ENCODE data around the gene EIF2B5. TPM values are rescaled to one million over a fixed set of nuclear protein-coding genes. Genes with fewer than 3 reads are reported as not detected.
A peak's percentile ranks its signal among the peaks of the same experiment; 100 is the strongest.

The EIF2B5 gene
- total RNA-seq, 2 experiments from 2014 or later = 49.6 to 51.5 TPM

DNA sequence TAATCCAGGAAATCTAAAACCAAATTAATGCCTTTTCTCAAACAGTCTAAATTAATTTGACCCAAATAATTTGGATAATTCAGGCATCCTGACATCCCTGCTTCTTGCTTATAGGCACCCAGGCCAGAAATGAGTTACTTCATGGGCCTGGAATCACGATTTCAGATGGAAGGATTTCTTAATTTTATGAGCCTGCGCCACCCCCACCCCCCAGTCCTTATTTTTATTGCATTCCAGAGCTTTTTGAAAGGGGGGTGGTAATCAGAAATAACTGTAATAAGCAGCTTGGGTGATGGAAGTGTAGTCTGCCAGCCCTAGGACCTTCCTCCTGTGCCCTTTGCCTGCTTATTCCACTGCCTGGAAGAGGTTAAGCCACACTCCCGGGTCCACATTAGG is 40.8 kb downstream of the EIF2B5 start:
- ChIA-PET CTCF (no interaction called here), POLR2A (no interaction called here)
- Mint-ChIP-seq H3K36me3 (peaks cover 23% of the 10 kb centered on the region), H3K27ac (peak overlapping the region; percentile 67), H3K9me3 (no peaks in the 10 kb centered on the region), H3K4me3 (peak overlapping the region; percentile 98), H3K27me3 (no peaks in the 10 kb centered on the region), H3K4me1 (ENCODE audit: low read depth) (peaks cover 25% of the 10 kb centered on the region)
- DNase-seq = no peak
- intact Hi-C loops (cut with micrococcal nuclease) = loop anchor here (2.0 kb wide), 1 partner anchor 21 kb away; the partner anchor contains the start of gene DVL3

DNA sequence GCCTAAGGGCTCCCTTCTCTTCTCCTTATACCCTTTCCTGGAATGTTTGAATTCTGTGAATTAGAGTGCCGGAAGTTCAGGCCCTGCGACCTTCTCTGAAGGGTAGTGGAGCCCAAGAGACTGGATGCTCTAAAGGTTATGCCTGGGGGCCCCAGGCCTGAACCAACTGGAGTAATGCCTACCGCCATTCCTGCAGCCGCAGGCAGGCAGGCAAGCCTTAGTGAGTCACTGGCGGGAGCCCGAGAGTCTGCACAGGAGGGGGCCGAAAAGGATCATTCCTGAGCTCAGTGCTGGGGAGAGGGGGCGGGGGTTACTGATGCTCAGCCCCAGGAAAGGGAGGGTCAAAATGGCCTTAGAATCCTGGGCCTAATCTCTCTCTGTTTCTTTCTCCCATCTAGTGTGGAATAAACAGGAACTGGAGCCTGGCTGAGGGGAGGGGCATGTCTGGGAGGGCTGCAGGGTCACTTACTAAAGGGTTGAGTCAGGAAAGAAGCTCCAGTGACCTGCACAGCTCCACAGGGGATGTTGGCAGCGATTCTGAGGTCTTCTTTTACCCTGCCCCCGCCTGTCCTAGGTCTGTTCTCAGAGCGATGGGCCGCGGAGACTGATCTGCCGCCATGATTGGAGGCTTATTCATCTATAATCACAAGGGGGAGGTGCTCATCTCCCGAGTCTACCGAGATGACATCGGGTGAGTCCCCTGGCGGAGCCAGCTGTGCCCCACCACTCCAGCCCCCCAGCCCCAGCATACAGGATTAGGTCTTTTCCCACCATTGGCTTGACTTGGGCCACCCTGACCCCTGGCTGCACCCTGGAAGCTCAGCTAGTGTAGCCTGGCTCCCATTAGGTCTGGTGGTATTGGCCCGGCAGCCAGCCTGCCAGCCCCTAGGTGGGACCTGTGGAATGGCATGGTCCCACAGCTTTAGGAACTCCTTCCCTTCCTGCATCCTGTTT is 41.5 kb downstream of the EIF2B5 start:
- intact Hi-C loops (cut with micrococcal nuclease) = no loop called here
- peaks cover 25% of the 10 kb centered on the region for H3K4me1 Mint-ChIP-seq (ENCODE audit: low read depth)
- ChIA-PET POLR2A (interaction anchor here (0.6 kb wide), 1 partner anchor 81 kb away, joined by 3 read pairs; no protein-coding TSS in a partner anchor), CTCF (no interaction called here)
- H3K36me3 Mint-ChIP-seq = peaks cover 27% of the 10 kb centered on the region
- no peak overlapping the region for H3K27ac Mint-ChIP-seq
- no peaks in the 10 kb centered on the region for H3K9me3 Mint-ChIP-seq
- peak overlapping the region; percentile 98 for H3K4me3 Mint-ChIP-seq
- DNase-seq = no peak
- H3K27me3 Mint-ChIP-seq = no peaks in the 10 kb centered on the region

DNA sequence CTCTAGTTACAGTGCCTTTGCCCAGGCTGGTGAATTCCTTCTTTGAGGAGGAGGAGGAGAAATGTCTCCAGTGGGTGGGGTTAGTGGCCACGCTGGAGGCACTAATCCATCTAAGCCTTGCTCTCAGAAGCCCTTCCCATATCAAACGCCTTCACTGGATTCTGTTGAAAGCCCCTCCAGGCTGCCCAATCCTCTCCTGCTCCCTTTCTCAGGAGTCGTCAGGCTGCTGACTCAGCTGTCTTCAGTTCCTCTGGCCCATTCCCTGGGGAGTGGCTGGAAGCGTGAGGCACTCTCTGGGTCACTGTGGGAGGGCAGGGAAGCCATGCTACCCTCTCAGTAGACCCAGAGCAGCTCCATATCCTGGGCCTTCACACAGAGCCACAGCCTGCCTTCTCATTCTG is 42.2 kb downstream of the EIF2B5 start:
- Mint-ChIP-seq H3K4me1 (ENCODE audit: low read depth) (peaks cover 25% of the 10 kb centered on the region), H3K9me3 (no peaks in the 10 kb centered on the region), H3K4me3 (no peak overlapping the region), H3K36me3 (peaks cover 31% of the 10 kb centered on the region), H3K27me3 (no peaks in the 10 kb centered on the region), H3K27ac (no peak overlapping the region)
- ChIA-PET CTCF (no interaction called here), POLR2A (interaction anchor here (0.6 kb wide), 1 partner anchor 82 kb away, joined by 3 read pairs; no protein-coding TSS in a partner anchor)
- intact Hi-C loops (cut with micrococcal nuclease) = no loop called here
- DNase-seq = no peak

DNA sequence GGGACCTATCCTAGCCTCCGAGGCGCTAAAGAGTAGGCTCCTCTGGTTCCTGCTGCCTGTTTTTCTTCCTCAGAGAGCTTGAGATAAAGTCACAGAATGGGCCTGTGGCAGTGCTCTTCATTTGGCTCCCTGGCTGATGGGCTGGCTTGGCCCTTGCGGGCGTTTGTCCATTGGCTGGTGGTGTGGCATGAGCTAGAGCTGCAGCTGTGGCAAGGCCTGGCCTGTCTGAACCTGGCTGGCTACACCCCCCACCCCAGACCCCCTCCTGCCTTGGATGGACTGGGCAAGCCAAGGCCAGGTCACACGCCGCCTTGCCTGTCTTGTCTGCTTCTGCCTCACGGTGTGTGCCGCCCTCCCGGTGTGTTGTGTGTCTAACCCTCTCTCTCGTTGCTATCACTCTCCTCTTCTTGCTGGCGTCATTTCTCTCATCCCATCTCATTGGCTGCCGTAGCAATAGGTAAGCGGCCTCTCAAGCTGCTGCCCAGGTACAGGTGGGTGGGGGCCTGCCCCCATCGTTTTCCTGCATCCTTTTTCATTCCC is 42.7 kb downstream of the EIF2B5 start:
- Mint-ChIP-seq H3K9me3 (no peaks in the 10 kb centered on the region), H3K36me3 (peaks cover 36% of the 10 kb centered on the region), H3K4me1 (ENCODE audit: low read depth) (peaks cover 25% of the 10 kb centered on the region), H3K27ac (no peak overlapping the region), H3K27me3 (no peaks in the 10 kb centered on the region), H3K4me3 (no peak overlapping the region)
- POLR2A ChIA-PET = no interaction called here
- DNase-seq = no peak
- CTCF ChIA-PET = interaction anchor here (1.2 kb wide), 1 partner anchor 50 kb away, joined by 4 read pairs; no protein-coding TSS in a partner anchor
- intact Hi-C loops (cut with micrococcal nuclease) = no loop called here

DNA sequence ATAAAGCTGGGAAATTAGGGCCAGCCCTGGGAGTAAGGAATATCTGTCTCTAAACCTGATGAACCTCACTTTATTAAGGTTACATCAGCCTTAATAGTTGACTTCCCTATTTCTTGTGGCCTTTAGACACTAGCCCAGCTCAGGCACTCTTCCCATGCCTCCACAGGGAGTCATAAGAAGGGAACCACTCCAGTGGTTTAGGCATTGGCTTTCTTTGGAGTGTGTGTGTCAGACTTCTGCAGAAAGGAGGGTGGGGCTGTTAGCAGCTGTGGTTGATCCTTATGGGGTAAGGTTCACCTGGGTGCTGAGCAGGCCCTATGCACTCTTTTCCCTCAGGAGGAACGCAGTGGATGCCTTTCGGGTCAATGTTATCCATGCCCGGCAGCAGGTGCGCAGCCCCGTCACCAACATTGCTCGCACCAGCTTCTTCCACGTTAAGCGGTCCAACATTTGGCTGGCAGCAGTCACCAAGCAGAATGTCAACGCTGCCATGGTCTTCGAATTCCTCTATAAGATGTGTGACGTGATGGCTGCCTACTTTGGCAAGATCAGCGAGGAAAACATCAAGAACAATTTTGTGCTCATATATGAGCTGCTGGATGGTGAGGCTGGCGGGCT is 43.5 kb downstream of the EIF2B5 start:
- Mint-ChIP-seq H3K4me3 (no peak overlapping the region), H3K36me3 (peaks cover 43% of the 10 kb centered on the region), H3K27me3 (no peaks in the 10 kb centered on the region), H3K27ac (no peak overlapping the region), H3K9me3 (no peaks in the 10 kb centered on the region), H3K4me1 (ENCODE audit: low read depth) (peaks cover 25% of the 10 kb centered on the region)
- DNase-seq = no peak
- ChIA-PET POLR2A (no interaction called here), CTCF (interaction anchor here (1.0 to 1.2 kb wide), 2 partner anchors 49 to 274 kb away, joined by 3 to 4 read pairs; no protein-coding TSS in a partner anchor)
- intact Hi-C loops (cut with micrococcal nuclease) = no loop called here

DNA sequence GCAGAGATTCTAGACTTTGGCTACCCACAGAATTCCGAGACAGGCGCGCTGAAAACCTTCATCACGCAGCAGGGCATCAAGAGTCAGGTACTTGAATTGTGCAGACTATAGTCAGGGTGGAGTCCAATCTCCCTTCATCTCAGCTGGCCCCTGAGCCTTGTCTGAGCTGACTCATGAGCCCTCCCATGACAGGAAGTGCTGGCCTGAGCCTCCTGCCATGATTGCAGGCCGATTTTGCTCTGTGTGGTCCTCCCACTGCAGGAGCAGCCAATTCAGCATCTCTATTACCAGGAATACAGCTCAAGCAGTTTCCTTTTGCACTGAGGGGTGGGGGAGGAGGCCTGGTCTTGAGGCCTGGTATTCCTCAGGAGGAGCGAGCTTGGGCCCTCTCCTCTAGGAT is 45.0 kb downstream of the EIF2B5 start:
- CTCF ChIA-PET = interaction anchor here (1.1 to 1.3 kb wide), 2 partner anchors 47 to 296 kb away, joined by 4 read pairs; partner anchors contain the start of gene PARL
- Mint-ChIP-seq H3K9me3 (no peaks in the 10 kb centered on the region), H3K4me1 (ENCODE audit: low read depth) (peaks cover 26% of the 10 kb centered on the region), H3K27me3 (no peaks in the 10 kb centered on the region), H3K27ac (no peak overlapping the region), H3K4me3 (no peak overlapping the region), H3K36me3 (peaks cover 49% of the 10 kb centered on the region)
- POLR2A ChIA-PET = no interaction called here
- intact Hi-C loops (cut with micrococcal nuclease) = no loop called here
- DNase-seq = no peak

DNA sequence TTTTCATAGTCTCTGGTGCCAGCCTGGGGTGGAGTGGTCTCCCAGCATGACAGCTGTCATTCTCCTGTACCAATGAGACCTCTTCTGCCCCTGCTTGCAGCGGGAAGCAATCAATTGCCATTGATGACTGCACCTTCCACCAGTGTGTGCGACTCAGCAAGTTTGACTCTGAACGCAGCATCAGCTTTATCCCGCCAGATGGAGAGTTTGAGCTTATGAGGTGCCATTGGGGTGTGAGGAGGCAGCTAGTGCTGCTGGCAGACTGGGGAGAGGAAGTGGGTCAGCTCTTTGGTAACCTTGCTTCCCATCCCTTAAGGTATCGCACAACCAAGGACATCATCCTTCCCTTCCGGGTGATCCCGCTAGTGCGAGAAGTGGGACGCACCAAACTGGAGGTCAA is 46.4 kb downstream of the EIF2B5 start:
- Mint-ChIP-seq H3K4me3 (no peak overlapping the region), H3K9me3 (no peaks in the 10 kb centered on the region), H3K27ac (no peak overlapping the region), H3K4me1 (ENCODE audit: low read depth) (peaks cover 18% of the 10 kb centered on the region), H3K27me3 (no peaks in the 10 kb centered on the region), H3K36me3 (peaks cover 47% of the 10 kb centered on the region)
- intact Hi-C loops (cut with micrococcal nuclease) = no loop called here
- POLR2A ChIA-PET = no interaction called here
- CTCF ChIA-PET = no interaction called here
- DNase-seq = no peak

DNA sequence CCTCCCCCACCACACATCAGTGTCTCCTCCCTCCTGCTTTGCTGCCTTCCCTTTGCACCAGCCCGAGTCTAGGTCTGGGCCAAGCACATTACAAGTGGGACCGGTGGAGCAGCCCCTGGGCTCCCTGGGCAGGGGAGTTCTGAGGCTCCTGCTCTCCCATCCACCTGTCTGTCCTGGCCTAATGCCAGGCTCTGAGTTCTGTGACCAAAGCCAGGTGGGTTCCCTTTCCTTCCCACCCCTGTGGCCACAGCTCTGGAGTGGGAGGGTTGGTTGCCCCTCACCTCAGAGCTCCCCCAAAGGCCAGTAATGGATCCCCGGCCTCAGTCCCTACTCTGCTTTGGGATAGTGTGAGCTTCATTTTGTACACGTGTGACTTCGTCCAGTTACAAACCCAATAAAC is 48.5 kb downstream of the EIF2B5 start:
- POLR2A ChIA-PET = no interaction called here
- no peaks in the 10 kb centered on the region for H3K27me3 Mint-ChIP-seq
- peaks cover 26% of the 10 kb centered on the region for H3K4me1 Mint-ChIP-seq (ENCODE audit: low read depth)
- peaks cover 48% of the 10 kb centered on the region for H3K36me3 Mint-ChIP-seq
- H3K4me3 Mint-ChIP-seq = no peak overlapping the region
- intact Hi-C loops (cut with micrococcal nuclease) = loop anchor here (2.0 kb wide), 1 partner anchor 179 kb away; no protein-coding TSS in a partner anchor
- DNase-seq = no peak
- CTCF ChIA-PET = interaction anchor here (1.8 kb wide), 1 partner anchor 44 kb away, joined by 5 read pairs; no protein-coding TSS in a partner anchor
- H3K9me3 Mint-ChIP-seq = no peaks in the 10 kb centered on the region
- no peak overlapping the region for H3K27ac Mint-ChIP-seq

DNA sequence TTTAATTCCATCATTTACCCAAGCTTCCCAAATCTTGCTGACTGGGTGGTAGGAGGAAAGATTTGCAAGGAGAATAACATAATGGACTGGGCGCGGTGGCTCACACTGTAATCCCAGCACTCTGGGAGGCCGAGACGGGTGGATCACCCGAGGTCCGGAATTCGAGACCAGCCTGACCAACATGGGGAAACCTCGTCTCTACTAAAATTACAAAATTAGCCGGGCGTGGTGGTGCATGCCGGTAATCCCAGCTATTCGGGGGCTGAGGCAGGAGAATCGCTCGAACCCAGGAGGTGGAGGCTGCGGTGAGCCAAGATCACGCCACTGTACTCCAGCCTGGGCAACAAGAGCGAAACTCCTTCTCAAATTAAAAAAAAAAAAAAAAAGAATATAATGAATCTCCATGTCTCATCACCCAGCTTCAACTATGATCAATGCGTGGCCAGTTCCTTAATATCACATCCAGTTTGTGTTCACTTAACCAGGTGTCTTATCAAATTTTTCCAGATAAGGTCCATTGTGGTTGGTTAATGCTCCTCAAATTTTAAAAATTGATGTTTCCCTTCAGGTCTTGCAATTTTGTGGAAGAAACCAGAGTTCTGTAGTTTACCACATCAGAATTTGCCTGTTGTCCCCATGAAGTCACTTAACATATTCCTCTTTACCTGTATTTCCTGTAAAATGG is 49.5 kb downstream of the EIF2B5 start:
- Mint-ChIP-seq H3K27ac (peak overlapping the region; percentile 82), H3K27me3 (no peaks in the 10 kb centered on the region), H3K4me3 (peak overlapping the region; percentile 96), H3K36me3 (peaks cover 48% of the 10 kb centered on the region), H3K9me3 (no peaks in the 10 kb centered on the region), H3K4me1 (ENCODE audit: low read depth) (peaks cover 26% of the 10 kb centered on the region)
- CTCF ChIA-PET = interaction anchor here (0.5 to 1.8 kb wide), 3 partner anchors 43 to 178 kb away, joined by 3 to 5 read pairs (median 3); no protein-coding TSS in a partner anchor
- POLR2A ChIA-PET = interaction anchor here (1.9 kb wide), 1 partner anchor 10 kb away, joined by 6 read pairs; the partner anchor contains the start of gene AP2M1
- intact Hi-C loops (cut with micrococcal nuclease) = loop anchor here (1.0 to 2.0 kb wide), 2 partner anchors 65 to 178 kb away; partner anchors contain the start of gene EEF1AKMT4
- no peak for DNase-seq

DNA sequence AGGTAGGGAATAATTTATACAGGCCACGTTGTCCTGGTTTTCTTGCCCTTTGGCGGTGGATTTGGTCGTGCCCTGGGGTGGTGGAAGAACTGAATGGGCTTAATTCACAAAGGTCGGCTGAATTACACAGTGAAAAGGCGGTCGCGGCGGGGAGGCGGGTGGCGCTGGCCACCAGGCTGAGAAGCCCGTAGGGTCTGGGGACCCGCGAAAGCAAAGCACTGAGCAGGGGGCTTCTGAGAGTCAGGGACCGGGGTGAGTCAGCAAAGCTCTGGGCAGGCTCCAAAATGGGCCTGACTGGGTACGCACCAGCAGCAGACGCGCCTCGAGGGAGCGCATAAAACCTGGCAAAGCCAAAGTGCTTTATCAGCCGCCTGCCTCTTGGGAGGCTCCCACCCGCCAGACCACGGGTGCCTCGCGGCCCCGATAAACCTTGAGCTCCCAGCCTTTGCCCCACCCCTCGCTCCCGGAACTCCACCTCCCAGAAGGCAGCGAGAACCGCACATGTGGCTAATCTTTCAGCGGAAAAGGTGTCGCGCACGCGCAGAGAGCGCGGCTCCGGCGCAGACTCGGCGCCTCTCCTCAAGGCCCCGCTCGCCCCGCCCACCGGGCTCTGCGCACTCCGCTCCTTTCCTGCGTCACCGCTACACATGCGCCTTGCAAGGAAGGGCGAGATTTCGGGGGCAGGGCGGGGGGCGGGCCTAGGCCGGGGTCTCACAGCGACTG is 50.5 kb downstream of the EIF2B5 start:
- intact Hi-C loops (cut with micrococcal nuclease) = loop anchor here (1.0 to 2.0 kb wide), 6 partner anchors 11 to 177 kb away; partner anchors contain the start of genes AP2M1, EEF1AKMT4, EIF2B5 and EIF4G1
- Mint-ChIP-seq H3K9me3 (no peaks in the 10 kb centered on the region), H3K4me3 (peak overlapping the region; percentile 96), H3K27me3 (no peaks in the 10 kb centered on the region), H3K27ac (peak overlapping the region; percentile 92), H3K4me1 (ENCODE audit: low read depth) (peaks cover 29% of the 10 kb centered on the region), H3K36me3 (peaks cover 51% of the 10 kb centered on the region)
- ChIA-PET CTCF (interaction anchor here (0.7 to 2.3 kb wide), 4 partner anchors 41 to 177 kb away, joined by 3 to 5 read pairs (median 4); partner anchors contain the start of gene ABCC5), POLR2A (interaction anchor here (0.6 to 1.9 kb wide), 5 partner anchors 11 to 150 kb away, joined by 3 to 6 read pairs (median 4); partner anchors contain the start of genes AP2M1, DVL3, EEF1AKMT4 and EIF2B5)
- peak; percentile 99 for DNase-seq

Data from activated CD4-positive, alpha-beta memory T cell treated with anti-CD3 and anti-CD28 coated beads for 36 hours (primary cell).